NCI-H748 (cell line): ENCODE results near the gene NOSIP.

Experiments used
- DNase-seq: peaks from one replicate; lab custom pipeline; 2025; ENCODE audit not compliant: unreplicated experiment; lab: John Stamatoyannopoulos, UW

Gene NOSIP

DNA sequence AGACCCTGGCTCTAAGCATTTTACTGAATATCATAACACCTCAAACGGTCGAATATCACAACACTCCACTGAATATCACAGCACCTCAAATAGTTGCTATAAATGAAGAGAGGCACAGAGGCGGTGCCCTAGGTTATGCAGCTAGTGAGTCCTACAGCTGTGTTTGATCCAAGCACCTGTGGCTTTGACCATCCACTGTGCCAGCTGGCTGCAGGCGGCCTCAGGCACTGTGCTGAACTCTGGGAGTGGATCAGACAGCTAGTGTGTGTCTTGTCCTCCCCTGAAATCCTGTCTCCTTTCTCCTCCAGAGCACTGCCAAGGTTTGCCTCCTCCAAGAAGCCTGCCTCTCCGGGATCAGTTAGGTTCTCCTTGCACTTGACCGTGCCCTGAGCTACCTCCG is 7.3 kb downstream of the NOSIP start:
- DNase-seq = no peak

DNA sequence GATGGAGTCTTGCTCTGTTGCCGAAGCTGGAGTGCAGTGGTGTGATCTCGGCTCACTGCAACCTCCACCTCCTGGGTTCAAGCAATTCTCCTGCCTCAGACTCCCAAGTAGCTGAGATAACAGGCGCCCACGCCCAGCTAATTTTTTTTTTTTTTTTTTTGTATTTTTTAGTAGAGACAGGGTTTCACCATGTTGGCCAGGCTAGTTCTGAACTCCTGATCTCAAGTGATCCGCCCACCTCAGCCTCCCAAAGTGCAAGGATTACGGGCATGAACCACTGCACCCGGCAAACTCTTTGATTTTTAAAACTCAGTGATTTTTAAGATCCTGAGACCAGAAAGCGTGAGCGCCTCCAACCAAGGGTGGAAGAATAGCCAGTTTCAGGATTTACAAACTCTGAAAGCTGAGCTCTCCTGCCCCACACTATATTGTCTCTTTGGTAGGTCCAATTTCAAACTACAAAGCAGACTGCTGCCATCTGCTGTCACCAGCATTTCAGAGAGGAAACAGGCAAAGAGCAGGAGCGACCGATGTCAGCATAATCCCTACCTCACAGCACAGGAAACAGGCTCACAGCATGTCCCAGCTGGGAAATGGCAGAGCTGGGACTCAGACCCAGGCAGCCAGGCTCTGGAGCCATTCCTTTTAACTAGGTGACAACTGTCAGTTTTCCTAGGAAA is 9.2 kb downstream of the NOSIP start:
- DNase-seq = peak; percentile 19

DNA sequence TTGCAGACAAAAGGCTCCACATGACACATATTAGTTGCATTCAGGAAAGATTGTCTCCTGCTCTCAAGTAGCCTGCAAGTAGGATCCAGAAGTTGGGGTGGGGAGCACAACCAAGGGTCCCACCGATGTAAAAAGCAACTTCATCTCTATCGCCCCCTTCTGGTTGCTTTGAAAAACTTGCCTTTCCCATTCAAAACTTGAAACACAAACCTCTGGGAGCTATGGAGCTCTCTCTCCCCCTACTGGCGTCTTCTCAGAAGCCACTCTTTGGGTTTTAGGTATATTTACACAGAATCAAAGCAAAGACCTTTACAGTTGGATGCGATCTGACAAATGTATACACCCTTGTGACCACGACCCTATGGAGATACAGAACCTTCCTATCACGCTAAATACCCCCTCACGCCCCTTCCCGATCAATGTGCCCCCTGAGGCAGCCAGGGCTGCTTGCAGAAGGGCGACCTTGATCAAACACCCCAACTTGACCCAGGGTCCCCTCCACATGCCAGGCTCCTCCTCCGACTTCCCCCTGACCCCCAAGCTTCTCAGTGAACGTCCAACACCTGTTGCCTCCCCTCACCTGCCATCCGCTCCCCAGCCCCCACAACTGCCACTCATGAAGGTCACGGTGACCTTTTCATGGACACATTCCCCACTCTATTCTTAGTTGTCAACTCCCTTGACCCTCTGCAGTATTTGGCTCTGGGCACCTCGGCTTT is 10.1 kb downstream of the NOSIP start:
- peak; percentile 85 for DNase-seq

DNA sequence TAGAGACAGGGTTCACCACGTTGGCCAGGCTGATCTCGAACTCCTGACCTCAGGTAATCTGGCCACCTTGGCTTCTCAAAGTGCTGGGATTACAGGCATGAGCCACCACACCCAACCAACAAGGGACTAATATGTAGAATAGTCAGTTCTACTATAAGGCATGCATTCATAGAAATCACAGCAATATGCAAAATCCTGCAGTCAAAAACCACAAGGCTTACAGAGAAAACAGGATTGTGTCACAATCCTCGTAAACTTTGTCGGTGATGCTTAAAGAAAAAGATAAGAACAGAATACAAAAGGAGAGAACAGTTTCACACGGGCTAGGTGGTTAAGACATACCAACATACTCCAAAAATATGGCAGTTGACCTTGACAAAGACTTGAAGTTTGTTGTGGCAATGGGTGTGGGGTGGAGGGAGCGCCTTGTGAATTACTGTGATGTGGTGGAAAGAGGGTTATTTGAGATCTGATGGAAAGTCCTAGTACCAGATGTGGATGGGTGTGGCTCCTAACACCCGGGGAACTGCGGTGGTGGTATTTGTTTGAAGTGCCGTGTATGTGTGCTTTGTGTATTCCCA is 12.4 kb downstream of the NOSIP start:
- no peak for DNase-seq

DNA sequence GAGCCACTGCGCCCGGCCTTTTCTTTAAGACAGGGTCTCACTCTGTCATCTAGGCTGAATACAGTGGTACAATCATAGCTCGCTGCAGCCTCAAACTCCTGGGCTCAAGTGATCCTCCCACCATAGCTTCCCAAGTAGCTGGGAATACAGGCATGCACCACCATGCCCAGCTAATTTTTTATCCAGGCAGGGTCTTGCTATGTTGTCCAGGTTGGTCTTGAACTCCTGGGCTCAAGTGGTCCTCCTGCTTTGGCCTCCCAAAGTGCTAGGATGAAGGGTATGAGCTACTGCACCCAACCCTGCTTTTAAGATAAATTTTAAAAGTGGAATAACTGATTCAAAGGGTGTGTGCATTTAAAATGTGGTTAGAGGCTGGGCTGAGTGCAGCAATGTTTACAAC is 14.1 kb downstream of the NOSIP start:
- DNase-seq = no peak

DNA sequence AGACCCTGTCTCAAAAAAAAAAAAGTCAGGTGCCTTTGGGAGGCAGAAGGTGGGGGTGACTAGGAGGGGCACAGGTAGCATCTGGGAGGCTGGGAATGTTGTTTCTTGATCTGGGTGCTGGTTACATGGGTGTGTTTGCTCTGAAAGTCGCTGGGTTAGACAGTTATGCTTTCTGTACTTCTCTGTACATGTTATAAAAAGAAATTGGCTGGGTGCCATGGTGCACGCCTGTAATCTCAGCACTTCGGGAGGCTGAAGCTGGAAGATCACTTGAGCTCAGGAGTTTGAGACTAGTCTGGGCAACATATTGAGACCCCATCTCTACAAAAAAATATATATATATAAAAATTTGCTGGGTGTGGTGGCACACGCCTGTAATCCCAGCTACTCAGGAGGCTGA is 15.1 kb downstream of the NOSIP start:
- DNase-seq = no peak

DNA sequence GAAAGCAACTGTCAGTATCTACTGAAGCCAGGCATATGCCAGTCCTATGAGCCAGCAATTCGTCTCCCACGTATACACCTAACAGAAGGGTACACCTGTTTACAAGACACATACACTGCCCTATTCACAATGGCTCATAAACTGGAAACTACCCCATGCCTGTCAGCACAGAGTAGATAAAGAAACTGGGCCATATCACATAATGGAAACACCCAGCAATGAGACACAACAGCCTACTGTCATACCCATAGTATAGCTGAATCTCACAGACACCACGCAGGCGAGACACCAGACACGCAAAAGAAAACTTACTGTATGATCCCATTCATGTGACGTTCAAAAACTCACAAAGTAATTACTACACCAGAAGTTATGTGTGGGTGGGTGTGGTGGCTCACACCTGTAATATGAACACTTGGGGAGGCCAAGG is 15.7 kb downstream of the NOSIP start:
- DNase-seq = no peak

DNA sequence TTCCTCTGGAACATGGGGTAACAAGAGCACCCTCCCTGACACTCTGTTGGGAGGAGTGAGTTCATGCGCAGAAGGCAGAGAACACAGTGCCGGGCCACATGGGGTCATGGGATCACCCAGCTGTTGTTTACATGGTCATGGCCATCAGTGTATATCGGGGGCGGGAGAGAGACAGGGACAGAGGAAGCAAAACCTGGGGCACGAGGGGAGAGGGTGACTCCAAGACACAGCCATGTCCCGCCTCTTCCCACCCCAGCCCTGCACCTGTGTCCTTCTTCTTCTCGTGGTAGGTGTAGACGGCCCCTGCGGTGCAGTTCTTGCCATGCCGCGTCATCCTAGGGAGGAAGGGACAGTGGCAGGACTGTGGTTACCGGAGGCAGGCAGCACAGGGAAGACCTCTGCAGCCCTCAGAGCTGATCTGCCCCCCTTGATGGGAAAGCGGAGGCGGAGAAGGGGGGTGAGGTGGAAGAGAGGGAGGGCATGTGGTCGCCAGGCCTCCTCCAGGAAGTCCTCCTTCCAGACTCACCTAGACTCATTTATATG is 19.9 kb downstream of the NOSIP start:
- no peak for DNase-seq

DNA sequence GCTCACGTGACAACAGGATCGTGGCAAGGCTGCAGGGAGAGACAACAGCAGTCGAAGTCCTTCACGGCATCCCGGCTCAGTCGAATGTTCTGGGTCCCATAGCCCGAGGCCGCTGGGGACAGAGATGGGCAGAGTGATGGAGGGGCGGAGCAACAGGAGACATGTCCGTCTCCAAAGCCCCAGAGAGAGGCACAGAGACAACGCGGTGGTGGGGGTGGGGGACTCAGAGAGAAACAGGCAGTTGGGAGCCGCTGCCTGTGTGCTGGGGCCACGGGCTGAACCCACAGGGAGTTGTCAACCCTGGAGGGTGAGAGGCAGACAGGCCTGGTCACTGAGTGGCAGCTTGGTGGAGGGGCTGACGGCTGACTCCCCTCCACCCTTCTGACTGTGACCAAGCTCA is 20.4 kb downstream of the NOSIP start:
- DNase-seq = no peak

DNA sequence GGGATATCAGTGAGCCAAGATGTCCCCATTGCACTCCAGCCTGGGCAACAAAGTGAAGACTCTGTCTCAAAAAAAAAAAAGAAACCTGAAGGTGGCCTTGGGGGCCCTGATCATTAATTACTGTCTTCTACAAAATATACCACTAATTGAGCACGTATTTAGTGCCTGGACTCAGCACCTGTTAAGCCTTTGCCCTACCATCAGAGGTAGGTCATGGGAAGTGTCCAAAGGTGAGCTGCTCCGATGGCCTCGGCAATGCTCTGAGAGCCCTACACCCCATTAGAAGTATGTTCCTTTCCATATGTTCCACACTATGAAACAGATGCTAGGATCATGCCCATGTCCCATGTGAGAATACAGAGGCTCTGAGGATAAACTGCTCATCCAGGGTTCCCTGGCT is 20.9 kb downstream of the NOSIP start:
- DNase-seq = no peak

DNA sequence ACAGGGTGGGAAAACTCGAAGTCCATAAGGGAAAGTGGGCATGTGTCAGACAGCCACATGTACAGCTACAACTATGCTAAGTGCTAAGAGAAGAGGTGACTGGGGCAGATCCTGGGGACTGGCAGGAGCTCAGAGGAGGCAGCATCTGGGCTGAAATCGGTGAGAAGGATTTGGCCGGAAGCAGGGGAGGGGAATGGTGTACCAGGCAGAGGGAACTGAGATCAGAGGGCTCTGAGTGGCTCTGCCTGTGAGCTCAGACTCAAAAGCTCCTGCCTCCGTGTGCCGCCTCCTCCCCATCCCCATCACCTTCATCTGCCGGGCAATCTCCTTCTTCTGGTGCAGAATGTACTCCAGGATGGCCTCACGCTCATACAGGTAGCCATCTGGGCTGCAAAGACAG is 21.8 kb downstream of the NOSIP start:
- no peak for DNase-seq

DNA sequence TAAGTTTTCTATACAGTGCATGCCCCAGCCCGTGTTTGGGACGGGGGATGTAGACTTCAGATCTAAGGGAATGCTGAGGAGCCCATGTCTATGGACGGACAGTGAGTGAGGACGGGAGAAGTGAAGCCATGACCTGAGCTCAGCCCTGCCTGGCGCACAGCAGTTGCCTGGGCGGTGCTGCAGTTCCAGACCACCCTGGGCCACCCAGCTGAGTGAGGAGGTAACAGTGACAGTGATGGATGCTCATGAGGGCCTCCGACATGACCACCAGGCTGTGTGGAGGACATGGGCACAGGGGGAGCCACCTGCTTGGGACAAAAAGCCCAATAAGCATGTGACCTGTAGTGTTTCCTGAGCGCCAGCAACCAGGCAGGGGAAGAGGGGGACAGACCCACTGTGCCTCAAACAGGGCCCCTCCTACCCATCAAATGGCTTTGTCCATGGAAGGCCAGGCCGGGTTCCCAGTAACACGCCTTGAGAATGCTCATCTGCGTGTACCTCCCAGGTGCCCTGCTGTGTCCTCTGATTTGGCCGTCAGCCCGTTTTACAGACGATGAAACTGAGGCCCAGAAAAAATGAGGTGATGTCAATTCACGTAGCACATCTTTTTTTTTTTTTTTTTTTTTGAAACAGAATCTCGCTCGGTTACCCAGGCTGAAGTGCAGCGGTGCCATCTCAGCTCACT is 22.6 kb downstream of the NOSIP start:
- DNase-seq = no peak

DNA sequence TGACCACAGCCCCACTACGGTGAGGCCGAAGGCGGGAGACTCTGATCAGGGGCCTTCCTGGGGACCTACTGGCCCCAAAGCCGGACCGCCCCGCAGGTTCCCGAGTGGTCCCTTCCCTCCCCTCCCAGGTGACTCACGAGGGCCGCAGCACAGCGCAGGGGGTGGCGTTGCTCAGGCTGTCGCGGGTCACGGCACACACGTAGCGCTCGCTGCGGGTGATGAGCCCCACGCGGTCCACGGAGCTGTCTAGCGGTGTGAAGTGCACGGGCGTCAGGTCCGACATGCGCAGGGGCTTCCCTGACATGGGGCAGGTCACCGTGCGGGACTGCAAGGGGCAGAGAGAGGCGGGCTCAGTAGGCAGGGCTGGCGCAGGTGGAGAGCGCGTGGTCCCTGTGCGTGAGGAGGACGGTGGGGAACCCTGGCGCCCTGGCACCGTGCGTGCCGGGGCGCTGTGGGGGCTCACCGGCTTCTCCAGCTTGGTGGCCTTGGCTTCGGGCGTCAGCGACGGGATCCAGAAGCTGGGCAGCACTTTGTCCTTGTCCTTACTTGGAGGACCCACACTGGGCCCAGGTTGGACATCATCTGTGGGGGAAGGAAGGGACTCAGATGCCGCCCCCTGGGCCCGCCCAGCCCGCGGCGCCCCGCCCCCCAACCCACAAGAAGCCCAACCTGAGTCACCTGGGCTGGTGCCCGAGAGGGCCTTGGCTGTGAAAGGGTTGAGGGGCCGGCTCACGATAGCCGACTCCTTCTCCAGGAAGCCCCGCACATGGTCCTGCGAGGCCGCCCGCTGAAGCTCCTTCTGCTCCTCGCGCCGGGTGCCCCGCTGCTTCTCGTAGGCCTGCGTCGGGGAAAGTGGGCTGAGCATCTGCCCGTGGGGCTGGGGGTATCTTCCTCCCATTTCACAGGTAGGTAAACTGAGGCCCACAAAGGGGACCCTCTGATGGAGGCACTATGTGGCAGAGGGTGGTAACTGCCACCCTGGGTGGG is 23.7 kb downstream of the NOSIP start:
- no peak for DNase-seq

DNA sequence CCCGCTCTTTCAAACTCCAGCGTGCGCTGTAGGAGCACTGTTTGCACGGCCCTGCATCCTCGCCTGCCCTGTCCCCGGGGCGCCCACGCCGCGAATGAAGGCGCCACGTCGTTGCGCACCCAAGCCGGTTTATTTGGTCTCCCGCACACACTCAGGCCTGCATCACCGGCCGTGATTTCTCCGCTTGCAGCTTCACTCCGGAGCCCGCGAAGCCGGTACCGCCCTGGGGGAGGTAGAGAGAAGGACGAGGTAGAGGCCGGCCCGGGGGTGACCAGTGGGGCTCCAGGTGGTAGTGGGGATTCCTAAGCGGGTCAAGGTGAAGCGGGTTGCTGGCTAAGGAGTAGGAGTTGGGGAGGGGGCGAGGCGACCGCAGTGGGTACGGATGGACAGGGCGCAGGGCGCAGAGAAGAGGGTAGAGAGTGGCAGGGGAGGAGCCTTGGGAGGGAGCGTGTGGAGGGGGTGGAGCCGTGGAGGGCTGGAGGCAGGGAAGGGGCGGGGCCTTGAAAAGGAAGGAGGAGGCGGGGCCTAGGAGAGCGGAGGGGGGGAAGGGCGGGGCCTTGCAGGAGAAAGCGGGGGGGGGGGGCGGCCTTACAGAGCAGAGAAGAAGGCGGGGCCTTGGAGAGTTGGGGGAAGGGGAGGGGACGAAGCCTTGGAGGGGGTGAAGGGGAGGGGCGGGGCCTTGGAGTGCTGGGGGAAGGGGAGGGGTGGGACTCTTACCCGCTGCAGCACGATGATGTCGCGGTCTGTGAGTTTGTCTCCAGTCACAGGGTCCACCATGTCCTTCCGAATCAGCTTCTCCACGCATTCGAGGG is 24.6 kb downstream of the NOSIP start:
- no peak for DNase-seq

DNA sequence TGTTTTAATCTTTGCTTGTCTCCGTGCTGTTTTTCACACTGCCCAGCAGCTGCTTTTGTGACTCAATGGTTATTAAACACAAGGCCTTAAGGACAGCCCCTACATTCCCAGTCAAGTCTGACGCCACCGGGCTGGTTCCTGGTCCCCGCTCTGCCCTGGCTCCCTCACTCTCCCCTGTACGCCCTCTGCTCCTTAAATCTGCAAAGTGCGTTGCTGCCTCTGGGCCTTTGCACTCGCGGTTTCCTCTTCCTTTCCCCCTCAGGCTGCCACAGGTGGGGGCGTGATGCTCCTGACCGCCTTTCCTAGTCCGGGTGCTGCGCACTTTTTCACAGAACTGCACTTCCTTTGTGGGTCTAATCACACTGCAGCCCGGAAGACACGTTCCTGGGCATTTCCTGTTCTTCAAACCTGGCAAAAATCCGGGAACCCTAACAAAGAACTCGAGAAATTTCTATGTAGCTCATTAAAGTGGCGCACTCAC is 25.6 kb downstream of the NOSIP start:
- no peak for DNase-seq

DNA sequence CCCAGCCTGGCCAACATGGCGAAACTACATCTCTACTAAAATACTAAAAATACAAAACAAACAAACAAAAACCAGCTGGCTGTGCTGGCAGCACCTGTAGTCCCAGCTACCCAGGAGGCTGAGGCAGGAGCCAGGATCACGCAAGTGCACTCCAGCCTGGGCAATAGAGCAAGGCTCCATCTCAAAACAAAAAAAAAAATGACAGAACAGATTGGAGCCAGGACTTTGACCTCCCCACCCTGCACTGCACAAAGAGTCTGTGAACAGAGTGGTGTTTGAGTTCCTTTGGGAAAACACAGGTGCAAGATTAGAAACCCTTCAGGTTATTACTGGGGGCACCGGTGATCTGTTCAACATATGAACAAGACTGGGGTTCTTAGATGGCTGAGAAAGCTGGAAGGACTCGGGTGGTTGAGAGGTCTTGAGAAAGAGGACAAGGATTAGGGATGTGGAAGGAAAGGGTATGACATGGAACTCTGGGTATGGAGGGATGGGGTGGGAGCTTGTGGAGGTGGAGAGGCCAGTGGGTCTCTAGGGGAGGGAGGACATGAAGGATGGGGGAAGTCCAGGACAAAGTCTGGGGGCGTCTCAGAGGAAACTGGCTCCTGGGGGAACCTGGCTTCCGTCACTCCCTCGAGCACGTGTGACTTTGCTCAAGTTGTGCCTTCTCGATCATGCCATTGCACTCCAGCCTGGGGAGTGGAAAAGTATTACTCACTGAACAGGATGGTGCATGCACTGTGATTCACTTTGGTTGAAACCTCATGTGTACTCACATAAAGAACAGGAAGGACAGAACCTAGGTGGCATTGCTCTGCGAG is 26.7 kb downstream of the NOSIP start:
- no peak for DNase-seq

DNA sequence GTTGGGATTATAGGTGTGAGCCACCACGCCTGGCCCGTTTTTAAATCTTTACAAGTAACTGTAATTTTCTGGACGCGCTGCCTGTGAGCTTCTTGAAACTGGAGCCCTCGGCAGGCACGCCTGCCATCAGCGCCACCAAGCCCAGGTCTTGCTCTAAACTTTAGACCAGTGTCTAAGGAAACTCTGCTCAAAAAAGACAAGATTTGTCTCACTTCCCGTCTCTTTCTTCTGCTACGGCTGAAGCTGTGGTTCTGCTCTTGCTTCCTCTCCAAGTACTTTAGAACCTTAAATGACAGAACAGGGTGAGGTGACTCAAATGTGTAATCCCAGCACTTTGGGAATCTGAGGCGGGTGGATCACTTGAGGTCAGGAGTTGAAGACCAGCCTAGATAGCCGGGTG is 27.6 kb downstream of the NOSIP start:
- DNase-seq = no peak

DNA sequence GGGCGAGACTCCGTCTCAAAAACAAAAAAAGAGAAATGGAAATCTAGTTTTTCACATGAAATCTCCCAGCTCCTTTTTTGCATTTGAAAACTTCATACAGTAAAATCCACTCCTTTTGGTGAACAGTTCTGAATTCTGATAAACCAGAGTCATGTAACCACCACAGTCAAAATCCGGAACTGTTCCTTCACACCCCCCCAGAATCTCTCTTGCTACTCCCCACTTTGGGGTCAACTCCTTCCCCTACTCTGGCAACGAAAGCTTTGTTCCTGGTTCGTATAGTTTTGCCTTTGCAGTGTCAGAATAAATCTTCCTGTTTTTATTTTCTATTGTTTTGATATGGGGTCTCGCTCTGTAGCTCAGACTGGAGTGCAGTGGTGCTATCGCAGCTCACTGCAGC is 28.8 kb downstream of the NOSIP start:
- DNase-seq = no peak

DNA sequence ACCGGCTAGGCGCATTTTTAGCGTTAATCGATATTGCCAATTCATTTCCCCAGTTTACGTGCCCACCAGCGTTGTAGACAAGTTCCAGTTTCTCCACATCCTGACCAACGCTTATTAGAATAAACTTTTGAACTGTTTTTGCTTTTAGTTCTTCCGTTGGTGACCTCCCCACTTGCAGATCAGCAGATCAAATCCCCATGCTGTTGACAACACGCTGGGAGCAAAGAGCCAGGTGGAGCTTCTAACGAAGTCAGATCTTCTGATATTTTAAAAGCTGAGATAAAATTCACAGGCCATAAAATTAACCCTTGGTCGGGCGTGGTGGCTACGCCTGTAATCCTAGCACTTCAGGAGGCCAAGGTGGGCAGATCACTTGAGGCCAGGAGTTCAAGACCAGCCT is 31.3 kb downstream of the NOSIP start:
- no peak for DNase-seq
